Retinal pigment epithelial cell (primary cell): Measurements from ENCODE around the gene KCNAB2.
A peak's percentile ranks its signal among the peaks of the same experiment; 100 is the strongest.
"Not testable (repeated sequence)": the region's sequence is repeated elsewhere in the genome, so short reads cannot be mapped to it uniquely, and the experiment has no call there.

Experiments used
- DNase-seq: peaks from one replicate; pipeline ENCODE4 v3.0.0-alpha.2; 2010; ENCODE audit warnings: low read depth
- H3K4me3 ChIP-seq: 2 replicates; pipeline ENCODE4 v1.5.1; 2011; ENCODE audit warnings: mild to moderate bottlenecking, low read length, control low read depth, moderate library complexity
- CTCF ChIP-seq: conservative IDR thresholded peaks from 2 replicates; pipeline ENCODE4 v1.5.1; 2011; ENCODE audit warnings: low read depth, low read length, control low read depth, inconsistent platforms

Gene KCNAB2

GRCh38 chr1:6074192-6074901 is 28.7 kb downstream of the KCNAB2 start:
- no peak for TF ChIP-seq CTCF
- no peak for DNase-seq
- no peak overlapping the region for H3K4me3 ChIP-seq

- TF ChIP-seq CTCF: no peak
- DNase-seq: no peak
- no peak overlapping the region for H3K4me3 ChIP-seq
Measured at GRCh38 chr1:6075748-6076147, 30.1 kb downstream of the KCNAB2 start.

- DNase-seq: not testable (repeated sequence)
Measured at GRCh38 chr1:6077061-6077460, 31.4 kb downstream of the KCNAB2 start.

GRCh38 chr1:6077506-6077905 is 31.8 kb downstream of the KCNAB2 start:
- DNase-seq: no peak
- TF ChIP-seq CTCF: no peak

More at GRCh38 chr1:6077061-6077460, 31.4 kb downstream of the KCNAB2 start:
- H3K4me3 ChIP-seq: not testable (repeated sequence)

GRCh38 chr1:6077919-6078318 is 32.2 kb downstream of the KCNAB2 start:
- H3K4me3 ChIP-seq: no peak overlapping the region
- no peak for DNase-seq
- TF ChIP-seq CTCF: no peak

More at GRCh38 chr1:6077506-6077905, 31.8 kb downstream of the KCNAB2 start:
- H3K4me3 ChIP-seq: no peak overlapping the region

GRCh38 chr1:6080469-6080868 is 34.8 kb downstream of the KCNAB2 start:
- no peak overlapping the region for H3K4me3 ChIP-seq
- TF ChIP-seq CTCF: peak; percentile 28
- DNase-seq: no peak

- TF ChIP-seq CTCF: no peak
- DNase-seq: no peak
- H3K4me3 ChIP-seq: no peak overlapping the region
Measured at GRCh38 chr1:6081901-6082300, 36.2 kb downstream of the KCNAB2 start.
